HPDE6-E6E7 (cell line): ENCODE data around the gene GLB1L2.

Experiments
- DNase-seq: peaks from one replicate; pipeline ENCODE4 v3.0.0; 2011; ENCODE audit warnings: missing footprints; ENCODE audit errors: extremely low spot score

GLB1L2 gene

GRCh38 chr11:134367781-134368180 is 36.0 kb downstream of the GLB1L2 start:
- DNase-seq, result no peak

DNA sequence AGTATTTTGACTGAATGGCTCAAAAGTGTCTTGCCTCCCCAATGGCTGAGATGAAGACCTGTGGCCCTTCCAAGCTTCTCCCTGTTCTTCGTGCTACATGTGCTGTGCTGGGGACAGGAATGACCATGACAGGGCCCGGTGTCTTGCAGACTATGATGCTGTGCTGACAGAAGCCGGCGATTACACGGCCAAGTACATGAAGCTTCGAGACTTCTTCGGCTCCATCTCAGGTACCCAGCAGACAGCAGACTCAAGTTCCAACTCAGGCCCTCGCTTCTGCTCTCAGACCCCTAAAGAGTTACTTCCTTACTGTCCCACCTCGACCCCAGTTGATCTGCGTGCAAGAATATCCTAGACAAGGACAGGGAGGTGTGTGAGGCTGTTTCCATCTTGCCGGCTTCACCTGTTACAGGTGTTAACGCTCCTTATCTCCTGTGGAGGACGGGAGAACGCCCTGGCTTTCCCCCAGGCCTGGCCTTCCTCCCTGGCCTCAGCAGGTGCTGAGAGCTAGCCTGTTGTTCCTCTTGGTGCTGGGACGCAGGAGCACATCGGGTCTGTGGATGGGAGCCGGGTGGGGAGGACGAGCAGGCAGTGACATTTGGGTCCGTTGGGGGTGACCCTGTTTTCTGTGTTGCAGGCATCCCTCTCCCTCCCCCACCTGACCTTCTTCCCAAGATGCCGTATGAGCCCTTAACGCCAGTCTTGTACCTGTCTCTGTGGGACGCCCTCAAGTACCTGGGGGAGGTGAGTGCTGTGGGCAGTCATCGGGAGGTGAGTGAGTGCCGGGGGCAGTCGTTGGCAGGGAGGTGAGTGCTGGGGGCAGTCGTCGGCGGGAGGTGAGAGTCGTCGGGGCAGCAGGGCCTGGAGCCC is 38.1 kb downstream of the GLB1L2 start:
- no peak for DNase-seq

DNA sequence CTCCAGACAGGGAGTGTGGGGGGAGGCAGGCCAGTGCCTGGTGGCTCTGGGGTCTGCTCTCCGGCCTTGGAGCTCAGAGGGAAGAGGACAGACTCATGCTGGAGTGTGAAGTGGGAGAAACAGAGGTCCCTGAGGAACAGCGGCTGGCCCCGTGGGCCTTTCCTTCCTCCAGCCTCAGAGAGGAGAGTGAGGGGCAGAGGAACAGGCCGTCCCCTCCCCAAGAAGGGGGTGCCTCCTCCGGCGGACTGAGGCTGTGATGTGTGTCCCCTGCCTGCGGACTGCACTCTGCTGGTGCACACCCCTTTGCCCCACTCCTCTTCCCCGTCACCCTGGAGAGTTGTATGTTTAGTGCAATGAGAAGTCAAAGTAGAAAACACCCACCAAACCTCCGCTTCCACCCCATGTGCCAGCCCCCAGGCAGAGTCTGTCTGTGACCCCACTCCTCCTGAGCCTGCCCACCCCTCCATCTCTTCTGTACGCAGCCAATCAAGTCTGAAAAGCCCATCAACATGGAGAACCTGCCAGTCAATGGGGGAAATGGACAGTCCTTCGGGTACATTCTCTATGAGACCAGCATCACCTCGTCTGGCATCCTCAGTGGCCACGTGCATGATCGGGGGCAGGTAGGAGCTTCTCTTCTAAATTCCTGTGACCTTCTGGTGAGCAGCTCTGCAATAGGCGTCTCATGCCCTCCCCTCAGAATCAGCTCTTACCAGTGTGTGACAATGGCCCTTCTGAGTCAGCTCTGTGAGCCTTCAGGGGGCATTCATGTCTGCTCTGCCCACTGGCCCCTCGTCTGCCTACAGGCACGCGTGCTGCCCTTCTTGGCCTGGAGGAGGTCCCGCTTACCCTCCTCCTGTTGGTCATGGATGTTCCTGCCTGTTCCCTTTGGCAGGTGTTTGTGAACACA is 39.0 kb downstream of the GLB1L2 start:
- no peak for DNase-seq

GRCh38 chr11:134371436-134372185 is 39.8 kb downstream of the GLB1L2 start:
- DNase-seq, result no peak

- DNase-seq, result no peak
Measured at GRCh38 chr11:134372536-134372935, 40.7 kb downstream of the GLB1L2 start.

DNA sequence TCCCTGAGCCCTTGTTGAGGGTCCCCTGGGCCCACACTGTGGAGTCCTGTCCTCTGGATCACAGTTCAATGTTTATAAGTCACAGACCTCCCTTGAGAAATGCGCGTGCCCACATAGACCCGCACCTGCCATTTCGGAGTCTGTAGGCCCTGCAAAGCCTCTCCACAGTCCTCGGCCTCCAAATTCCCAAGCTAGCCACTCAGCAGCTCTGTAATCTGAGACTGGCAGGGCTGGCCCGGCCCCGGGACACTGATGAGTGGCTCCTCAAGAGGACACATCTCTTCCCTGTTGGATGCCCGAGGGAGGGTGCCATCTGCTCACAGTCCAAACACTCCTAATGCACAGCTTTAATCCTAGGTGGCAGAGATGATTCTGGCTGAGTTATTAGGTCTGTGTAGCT is 41.2 kb downstream of the GLB1L2 start:
- no peak for DNase-seq

DNA sequence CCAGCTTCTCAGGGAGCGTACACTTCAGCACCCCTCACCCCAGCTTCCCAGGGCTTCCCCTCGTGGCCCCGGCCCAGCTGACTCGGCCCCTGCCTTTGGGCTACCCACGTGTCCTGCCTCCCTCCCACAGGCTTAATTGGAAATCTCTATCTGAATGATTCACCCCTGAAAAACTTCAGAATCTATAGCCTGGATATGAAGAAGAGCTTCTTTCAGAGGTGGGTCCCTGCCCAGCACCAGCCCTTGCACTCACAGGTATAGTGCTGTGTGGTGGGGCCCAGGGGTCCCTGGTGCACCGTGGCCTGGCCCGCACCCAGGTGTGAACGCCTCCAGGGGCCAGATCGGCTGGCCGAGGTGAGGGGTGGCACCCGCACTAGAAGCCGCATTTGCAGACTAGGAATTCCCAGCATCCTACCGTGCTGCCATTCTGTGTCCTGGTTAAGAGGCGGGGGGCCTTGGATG is 41.8 kb downstream of the GLB1L2 start:
- DNase-seq, result no peak

DNA sequence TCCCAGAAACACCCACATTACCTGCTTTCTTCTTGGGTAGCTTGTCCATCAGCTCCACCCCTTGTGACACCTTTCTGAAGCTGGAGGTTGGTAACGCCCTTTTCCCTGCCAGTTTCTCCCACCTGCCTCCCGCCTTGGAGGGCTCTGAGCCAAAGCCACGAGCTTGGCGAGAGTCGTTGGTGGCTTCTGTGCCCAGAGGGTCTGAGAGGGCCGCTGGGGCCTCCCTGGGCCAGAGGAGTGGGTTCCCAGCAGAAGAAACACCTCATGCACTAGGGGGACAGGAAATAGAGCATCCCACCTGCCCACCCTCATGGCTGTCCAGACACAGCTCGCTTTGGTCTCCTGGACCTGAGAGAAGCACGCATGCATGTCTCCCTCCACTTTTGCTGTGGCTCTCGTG is 42.4 kb downstream of the GLB1L2 start:
- no peak for DNase-seq

DNA sequence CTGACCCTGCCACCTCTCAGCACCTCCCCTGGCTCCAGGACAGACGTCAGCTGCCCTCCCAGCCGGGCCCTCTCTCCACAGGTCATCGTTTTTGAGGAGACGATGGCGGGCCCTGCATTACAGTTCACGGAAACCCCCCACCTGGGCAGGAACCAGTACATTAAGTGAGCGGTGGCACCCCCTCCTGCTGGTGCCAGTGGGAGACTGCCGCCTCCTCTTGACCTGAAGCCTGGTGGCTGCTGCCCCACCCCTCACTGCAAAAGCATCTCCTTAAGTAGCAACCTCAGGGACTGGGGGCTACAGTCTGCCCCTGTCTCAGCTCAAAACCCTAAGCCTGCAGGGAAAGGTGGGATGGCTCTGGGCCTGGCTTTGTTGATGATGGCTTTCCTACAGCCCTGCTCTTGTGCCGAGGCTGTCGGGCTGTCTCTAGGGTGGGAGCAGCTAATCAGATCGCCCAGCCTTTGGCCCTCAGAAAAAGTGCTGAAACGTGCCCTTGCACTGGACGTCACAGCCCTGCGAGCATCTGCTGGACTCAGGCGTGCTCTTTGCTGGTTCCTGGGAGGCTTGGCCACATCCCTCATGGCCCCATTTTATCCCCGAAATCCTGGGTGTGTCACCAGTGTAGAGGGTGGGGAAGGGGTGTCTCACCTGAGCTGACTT is 43.2 kb downstream of the GLB1L2 start:
- DNase-seq, result no peak

DNA sequence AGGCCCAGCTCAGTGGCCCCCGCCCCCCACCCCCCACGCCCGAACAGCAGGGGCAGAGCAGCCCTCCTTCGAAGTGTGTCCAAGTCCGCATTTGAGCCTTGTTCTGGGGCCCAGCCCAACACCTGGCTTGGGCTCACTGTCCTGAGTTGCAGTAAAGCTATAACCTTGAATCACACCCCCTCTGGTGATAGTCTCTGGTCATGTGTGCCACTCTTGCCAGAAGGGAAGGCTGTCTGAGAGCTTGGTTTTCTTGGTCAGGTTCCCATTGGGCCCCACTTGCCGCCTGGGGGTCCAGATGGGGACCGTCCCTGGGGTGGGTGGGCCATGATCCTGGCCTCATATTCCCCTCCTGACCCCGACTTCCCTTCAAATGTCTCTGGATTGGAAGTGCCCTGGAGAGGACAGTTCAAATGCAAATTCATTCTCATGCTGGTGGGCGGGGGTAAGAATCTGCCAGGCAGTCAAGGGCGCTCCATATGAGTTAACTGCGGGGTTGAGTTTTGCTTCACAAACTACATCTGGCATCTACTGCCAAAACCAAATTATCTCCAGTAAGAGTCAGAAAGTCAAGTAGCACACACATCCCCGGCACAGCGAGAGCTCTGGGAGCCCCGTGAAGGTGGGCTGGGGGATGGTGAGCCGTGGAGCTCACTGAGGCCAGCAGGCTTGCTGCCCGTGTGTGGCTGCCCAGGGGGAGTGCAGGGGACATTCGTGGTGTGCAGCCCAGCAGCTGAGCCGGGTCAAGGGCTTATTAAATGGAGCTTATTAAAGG is 44.5 kb downstream of the GLB1L2 start:
- DNase-seq, result no peak

- DNase-seq, result no peak
Measured at GRCh38 chr11:134377876-134378275, 46.1 kb downstream of the GLB1L2 start.

GRCh38 chr11:134379241-134379640 is 47.5 kb downstream of the GLB1L2 start:
- DNase-seq, result no peak

GRCh38 chr11:134380229-134380628 is 48.4 kb downstream of the GLB1L2 start:
- no peak for DNase-seq

DNA sequence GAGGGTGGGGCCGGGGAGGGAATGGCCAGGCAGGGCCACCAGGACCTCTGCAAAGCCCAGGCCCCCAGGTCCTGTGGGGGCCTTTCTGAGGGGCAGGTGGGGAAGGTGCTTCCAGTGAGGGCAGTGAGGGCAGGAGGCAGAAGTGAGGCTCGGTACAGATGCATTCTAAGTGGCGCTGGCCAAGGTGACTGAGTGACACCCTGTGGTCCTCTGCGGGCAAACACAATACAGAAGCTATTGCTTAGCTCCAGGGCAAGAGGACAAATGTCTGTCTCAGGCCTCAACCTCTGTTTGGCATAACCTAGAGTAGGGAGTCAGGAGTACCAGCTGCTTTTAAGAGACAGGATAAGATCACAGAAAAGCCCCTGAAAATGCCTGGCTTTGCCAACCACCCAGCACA is 49.0 kb downstream of the GLB1L2 start:
- no peak for DNase-seq

- no peak for DNase-seq
Measured at GRCh38 chr11:134382257-134382656, 50.5 kb downstream of the GLB1L2 start.

DNA sequence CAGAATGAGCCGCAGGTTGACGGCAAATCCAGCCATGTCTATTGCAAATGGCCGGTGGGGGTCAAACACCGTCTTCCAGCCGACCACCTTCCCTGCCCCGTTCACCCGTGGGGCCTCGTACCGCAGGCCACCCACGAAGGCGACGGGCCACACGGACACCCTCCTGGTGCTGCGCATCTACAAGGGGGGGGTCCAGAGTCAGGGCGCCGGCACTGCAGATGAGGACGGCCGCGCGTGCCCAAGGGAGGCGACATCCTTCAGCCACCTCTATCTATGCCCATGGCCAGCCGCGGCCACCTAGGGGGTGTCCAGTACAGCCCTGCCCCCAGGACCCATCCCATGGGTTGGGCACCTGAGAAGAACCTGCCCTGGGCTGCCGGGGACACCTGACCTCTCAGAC is 51.0 kb downstream of the GLB1L2 start:
- no peak for DNase-seq

DNA sequence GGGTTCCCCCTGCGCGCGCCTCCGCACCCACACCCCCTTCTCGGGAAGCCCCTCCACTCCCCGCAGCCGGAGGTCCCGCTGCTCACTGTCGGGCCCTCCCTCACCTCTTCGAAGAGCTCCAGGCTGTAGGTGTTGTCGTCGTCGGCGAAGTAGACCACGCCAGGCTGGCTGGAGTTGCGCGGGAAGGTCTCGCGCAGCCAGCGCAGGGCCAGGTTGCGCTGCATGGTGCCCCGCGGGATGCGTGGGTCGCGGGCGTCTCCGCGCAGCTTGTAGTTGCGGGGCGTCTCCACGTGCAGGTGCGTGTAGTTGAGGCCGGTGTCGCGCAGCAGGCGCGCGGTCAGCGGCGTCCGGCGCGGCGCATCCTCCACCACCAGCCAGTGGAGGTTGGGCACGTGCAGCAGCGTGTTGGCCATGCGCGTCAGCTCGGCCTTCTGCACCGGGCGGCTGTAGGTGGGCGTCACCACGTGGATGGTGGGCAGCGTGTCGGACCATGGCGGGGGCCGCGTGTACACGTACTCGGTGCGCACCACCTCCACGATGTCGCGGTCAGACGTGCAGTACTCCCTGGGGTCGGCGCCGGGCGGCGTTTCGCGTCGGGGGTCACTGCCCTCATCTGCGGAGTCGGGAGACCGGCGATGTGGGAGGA is 51.9 kb downstream of the GLB1L2 start:
- DNase-seq, result no peak

- no peak for DNase-seq
Measured at GRCh38 chr11:134384406-134384805, 52.6 kb downstream of the GLB1L2 start.

DNA sequence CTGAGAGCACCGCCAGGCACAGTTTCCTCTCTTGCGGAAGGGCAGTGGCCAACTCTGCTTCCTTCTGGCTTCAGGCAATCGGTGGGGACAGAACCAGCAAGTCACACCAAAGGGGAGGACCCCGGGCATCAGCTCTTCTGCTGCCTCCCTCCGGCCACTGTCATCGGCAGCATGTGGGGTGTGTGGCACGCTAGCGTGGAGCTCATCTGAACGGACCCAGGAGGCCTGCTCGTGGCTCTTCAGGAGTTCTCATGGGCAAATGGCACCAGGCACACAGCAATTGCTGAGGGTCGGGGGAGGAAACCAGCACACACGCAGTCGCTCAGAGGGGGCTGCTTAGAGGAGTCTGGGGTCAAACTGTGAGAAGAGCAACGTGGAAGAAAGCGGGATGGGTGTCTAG is 53.4 kb downstream of the GLB1L2 start:
- no peak for DNase-seq
